Fibroblast of skin of scalp (primary cell): ENCODE data around the gene CD96.
"Not testable (repeated sequence)": the region's sequence is repeated elsewhere in the genome, so short reads cannot be mapped to it uniquely, and the experiment has no call there.

Experiments
- DNase-seq: peaks from one replicate; pipeline ENCODE4 v3.0.0-alpha.2; 2013

CD96 gene

DNA sequence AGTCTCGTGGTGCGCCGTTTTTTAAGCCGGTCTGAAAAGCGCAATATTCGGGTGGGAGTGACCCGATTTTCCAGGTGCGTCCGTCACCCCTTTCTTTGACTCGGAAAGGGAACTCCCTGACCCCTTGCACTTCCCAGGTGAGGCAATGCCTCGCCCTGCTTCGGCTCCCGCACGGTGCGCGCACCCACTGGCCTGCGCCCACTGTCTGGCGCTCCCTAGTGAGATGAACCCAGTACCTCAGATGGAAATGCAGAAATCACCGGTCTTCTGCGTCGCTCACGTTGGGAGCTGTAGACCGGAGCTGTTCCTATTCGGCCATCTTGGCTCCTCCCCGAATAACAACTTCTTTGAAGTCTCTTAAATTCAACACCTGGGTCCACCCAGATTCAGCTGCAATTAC, 19.9 kb downstream of the CD96 start:
- not testable (repeated sequence) for DNase-seq

DNA sequence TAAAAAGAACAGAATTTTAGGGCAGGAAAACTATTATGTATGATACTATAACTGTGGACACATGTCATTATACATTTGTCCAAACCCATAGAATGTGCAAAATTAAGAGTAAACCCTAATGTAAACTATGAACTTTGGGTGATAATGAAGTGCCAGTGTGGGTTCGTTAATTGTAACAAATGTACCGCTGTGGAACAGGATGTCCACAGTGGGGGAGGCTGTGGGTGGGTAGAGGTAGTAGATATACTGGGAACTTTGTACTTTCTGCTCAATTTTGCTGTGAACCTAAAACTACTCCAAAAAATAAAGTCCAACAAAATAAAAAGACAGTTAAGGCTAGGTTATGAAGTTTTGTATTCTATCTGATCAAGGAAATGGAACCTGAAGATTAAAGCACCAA, 24.8 kb downstream of the CD96 start:
- no peak for DNase-seq

GRCh38 chr3:111568355-111568754, 26.4 kb downstream of the CD96 start:
- DNase-seq: no peak

GRCh38 chr3:111568911-111569310, 26.9 kb downstream of the CD96 start:
- peak; percentile 5 for DNase-seq

- no peak for DNase-seq
Observed at GRCh38 chr3:111570404-111571030, 28.5 kb downstream of the CD96 start.

- DNase-seq: no peak
Observed at GRCh38 chr3:111571282-111571681, 29.3 kb downstream of the CD96 start.

- no peak for DNase-seq
Observed at GRCh38 chr3:111571907-111572460, 30.0 kb downstream of the CD96 start.

GRCh38 chr3:111577113-111577512, 35.1 kb downstream of the CD96 start:
- DNase-seq: no peak

DNA sequence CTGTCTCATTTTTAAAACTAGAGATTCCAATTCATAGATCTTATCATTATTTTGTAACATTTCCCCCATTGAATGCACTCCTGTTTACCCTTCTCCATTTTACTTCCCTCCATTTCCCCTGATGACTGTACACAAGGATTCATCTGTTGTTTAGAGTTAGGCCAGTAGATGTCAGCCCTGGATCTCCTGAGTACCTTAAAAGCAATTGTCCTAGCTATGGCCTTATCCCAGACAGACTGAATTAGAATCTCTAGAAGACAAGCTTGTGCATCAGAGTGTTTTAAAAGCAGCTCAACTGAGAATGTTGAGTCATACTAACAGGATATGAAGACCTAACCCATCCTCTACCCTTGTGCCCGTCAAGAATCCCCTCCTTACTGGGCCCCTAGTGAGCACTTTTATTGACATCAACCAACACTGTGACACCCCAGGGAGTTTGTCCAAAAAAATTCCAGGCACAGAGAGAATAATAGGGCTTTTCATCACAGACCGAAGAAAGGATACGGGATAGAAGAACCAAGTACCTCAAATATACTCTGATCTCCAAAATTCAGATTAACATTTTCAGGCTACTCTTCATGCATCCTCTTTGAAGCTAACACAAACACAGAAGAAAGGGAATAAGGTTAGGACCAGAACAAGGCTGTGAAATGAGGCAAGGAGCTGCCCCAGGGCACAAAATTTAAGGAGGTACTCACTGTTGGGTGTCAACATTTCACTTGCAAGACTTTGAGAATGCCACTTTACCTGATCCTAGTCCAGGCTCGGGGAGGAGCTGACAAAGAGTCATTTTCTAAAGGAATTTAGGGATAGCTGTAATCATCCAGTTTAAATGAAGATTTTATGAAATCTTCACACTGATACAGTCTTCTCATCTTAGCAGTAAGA, 36.0 kb downstream of the CD96 start:
- peak; percentile 76 for DNase-seq

DNA sequence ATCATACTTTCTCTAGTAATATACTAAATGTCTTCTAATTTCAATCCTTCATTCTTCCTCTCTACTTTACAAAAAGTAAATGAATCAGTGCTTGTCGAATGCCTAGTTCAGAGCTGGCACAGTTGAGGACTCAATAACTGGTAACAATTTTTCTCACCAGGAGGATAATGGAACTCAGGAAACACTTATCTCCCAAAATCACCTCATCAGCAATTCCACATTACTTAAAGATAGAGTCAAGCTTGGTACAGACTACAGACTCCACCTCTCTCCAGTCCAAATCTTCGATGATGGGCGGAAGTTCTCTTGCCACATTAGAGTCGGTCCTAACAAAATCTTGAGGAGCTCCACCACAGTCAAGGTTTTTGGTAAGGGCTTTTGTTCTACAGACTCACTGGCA, 36.9 kb downstream of the CD96 start:
- DNase-seq: no peak

DNA sequence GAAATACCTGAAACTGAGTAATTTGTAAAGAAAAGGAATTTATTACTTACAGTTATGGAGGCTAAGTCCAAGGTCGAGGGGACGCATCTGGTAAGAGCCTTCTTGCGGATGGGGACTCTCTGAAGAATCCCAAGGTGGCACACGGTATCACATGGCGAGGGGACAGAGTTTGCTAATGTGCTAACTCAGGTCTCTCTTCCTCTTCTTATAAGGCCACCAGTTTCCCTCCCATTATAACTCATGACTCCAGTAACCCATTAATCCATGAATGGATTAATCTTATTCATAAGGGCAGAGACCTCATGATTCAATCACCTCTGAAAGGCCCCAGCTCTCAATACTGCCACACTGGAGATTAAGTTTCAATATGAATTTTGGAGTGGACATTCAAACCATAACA, 37.5 kb downstream of the CD96 start:
- no peak for DNase-seq

DNA sequence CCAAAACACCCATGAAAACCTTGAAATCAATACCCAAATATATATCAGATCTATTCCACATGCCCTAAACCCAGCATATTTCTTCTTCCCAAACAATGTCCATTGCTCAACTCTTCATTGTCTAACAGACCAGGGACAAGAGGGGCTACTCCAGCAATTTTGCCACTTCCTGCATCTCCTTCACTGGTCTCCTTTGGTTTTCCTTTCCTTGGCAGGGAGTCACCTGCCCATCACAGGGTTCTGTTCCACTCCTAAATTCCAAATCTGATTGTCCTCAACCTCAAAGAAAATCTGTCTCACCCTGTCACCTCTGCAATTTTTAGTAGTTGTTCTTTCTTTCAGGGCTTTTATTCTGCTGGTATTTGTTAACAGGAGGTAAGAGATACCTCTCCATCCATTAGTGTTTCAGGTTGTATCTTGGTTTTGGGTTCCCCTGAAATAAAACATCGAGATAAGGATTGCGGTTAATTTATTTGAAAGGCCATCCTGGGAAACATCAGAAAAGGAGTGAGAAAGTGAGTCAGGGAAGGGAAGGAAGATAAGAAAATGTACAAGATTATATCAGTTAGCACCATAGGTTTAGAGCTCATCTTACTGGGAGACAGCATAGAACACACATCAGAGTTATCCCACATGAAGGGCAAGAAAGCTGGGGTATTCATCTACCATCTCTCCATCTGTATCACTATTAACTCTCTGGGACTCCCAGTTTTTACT, 39.6 kb downstream of the CD96 start:
- no peak for DNase-seq

DNA sequence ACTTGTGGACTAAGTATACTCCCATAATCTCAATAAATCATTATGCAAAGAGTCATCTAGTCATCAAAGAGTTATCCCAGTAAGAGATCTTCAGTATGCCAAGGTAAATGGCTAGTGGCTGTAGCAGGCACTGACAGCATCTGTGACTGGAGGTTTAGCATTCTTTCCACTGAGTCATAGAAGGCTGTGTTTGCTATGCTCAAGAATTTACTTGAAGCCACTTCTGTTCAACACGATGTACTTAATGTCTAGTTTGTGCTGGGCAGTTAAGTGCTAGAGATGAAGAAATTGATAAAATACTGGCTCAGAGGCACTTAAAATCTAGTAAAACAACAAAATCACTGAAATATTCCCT, 40.1 kb downstream of the CD96 start:
- DNase-seq: peak; percentile 87

GRCh38 chr3:111584744-111585143, 42.7 kb downstream of the CD96 start:
- no peak for DNase-seq

DNA sequence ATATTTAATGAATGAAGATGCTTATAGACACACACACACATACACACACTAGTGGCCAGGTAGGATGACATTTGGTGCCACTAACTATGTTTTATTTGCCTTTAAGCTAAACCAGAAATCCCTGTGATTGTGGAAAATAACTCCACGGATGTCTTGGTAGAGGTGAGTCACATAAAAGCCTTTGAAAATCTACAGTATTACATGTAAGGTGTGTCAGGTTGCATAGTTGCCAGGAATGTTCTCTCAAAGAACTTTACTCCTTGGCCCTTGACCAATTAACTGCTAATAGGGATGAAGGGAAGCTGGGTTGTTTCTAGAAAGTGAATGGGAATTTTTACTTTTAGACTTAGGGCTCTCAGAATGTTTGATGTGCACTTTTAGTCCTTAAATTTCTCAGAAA, 43.2 kb downstream of the CD96 start:
- DNase-seq: no peak

GRCh38 chr3:111588527-111588926, 46.5 kb downstream of the CD96 start:
- DNase-seq: no peak

DNA sequence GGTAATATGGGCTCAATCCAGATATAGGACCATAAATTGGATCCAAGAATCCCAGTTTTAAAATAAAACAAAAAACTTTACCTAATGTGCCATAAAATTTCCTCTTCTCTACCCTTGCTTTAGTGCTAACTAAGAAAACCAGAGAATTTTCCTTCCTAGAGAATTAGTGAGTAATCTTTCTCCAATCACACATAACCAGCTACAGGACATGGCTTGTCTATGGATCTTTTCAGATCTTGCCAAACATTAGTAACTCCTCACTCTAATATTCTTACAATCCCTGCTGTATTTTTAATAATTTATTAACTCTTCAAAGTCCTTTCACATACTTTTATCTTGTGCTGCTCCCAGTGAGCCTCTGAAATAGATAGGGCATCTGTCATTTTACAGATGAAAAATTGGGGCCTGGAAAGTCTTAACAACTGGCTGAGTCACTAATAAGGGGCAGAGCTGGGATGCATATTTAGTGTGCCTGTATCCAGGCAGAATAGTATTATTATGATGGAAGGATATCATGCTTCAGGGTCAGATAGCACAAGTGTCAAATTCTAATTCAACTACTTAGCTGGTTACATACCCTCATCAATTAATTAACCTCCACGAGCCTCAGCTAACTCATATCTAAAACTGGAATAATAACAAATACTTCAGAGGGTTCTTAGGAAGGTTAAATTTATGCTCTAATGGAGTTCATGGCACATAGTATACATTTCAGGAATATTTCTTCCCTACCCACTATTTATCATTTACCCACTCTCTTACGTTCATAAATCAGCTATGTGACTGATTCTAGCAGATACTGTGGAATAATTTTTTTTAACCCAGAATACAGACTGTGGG, 47.5 kb downstream of the CD96 start:
- peak; percentile 6 for DNase-seq

DNA sequence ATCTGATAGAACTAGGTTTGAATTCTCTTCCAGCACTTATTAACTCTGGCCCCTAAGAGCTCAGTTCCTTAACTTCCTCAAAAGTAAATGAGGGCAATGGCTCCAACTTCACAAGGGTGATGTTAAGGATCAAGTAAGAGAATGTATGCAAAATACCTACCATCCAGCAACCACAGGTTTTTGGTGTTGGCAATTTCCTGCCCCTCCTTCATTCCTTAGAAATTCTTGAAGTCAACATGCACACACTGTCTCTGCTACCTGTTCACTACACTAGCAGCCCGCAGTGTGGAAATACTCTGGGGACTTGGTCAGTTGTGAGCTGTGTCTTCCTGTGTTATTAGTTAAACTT, 48.1 kb downstream of the CD96 start:
- DNase-seq: no peak

- no peak for DNase-seq
Observed at GRCh38 chr3:111591555-111591954, 49.6 kb downstream of the CD96 start.

DNA sequence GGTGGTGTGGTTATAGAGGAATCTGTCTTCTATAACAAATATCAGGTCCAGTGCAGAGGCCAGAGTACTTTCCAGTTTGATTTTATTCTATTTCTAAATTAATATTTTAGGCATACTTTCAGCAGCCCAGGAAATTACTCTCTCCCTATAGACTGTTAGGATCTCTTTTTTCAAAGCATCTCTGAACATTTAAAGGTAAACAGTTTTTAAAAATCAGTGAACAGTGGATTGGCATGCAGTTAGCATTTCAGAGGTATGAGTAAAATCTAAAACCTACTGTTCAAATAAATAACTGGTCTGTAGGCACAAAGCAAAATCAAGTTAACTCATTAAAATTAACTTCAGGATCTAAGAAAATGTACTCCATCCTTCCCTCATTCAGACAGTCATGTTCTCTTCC, 50.1 kb downstream of the CD96 start:
- no peak for DNase-seq

- DNase-seq: no peak
Observed at GRCh38 chr3:111592936-111593335, 50.9 kb downstream of the CD96 start.

GRCh38 chr3:111593666-111594065, 51.7 kb downstream of the CD96 start:
- no peak for DNase-seq

DNA sequence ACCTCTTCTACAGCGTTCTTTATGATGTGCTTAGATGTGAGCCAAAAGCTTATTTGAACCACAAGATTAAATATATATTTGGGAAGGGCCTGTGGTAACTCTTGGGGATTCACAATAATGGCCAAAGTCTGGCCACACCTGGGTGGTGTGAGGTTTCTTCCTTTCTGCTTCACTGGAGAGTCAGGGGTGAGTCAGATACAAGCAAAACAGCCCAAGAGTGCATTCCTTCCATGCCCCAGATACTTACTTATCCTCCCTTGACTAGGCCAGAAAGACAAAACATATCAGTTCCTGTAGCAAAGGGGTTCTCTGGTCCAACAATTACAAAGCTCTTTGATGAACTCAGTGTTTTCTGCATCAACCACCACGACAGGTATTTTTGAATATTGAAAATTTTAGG, 52.2 kb downstream of the CD96 start:
- DNase-seq: peak; percentile 62
